PC-9 (cell line): ENCODE measurements around the gene BZW2. TPM values are rescaled to one million over a fixed set of nuclear protein-coding genes. Genes with fewer than 3 reads are reported as not detected.

Experiments
- BruUV-seq: library from RNA; stranded (reverse); fragments of 400-500 nt; replicated peaks from 2 replicates; lab custom pipeline; 2021; lab: Mats Ljungman, UMichigan
- CTCF ChIA-PET: fragments of 300-600 bp; sonication (Branson Sonifier 250); formaldehyde crosslinking; loops from one replicate; lab custom pipeline; 2022; ENCODE audit warnings: antibody characterized with exemption; lab: Charles Lee
- POLR2A ChIA-PET: fragments of 300-600 bp; sonication (Branson Sonifier 250); formaldehyde crosslinking; loops from one replicate; lab custom pipeline; 2022; ENCODE audit warnings: antibody characterized with exemption; ENCODE audit not compliant: unreplicated experiment; lab: Charles Lee
- DNase-seq, 2 experiments: peaks; one replicate each; pipeline versions ENCODE4 v3.0.0 to v3.0.0-alpha.2; 2015 to 2022; ENCODE audit warnings: mixed read lengths in 1 of 2
- H2AFZ ChIP-seq: fragments of 200-600 bp; sonication (generic); 2 replicates; pipeline ENCODE4 v1.8.1; 2017; ENCODE audit warnings: antibody characterized with exemption
- H3F3A ChIP-seq: fragments of 200-600 bp; sonication (generic); 2 replicates; pipeline ENCODE4 v1.8.1; 2017; ENCODE audit warnings: antibody characterized with exemption, mild to moderate bottlenecking, low read depth; ENCODE audit not compliant: insufficient read depth
- H3K27ac ChIP-seq: fragments of 200-600 bp; sonication (generic); 2 replicates; pipeline ENCODE4 v1.6.1; 2016; ENCODE audit warnings: mixed run types
- H3K27me3 ChIP-seq: fragments of 200-600 bp; sonication (generic); 2 replicates; pipeline ENCODE4 v1.6.1; 2016; ENCODE audit warnings: low read depth, mixed run types; ENCODE audit not compliant: insufficient read depth
- H3K36me3 ChIP-seq: fragments of 200-600 bp; sonication (generic); 2 replicates; pipeline ENCODE4 v1.6.1; 2016; ENCODE audit warnings: low read depth, mixed run types
- H3K4me1 ChIP-seq: fragments of 200-600 bp; sonication (generic); replicated peaks from 2 replicates; pipeline ENCODE4 v1.6.1; 2016; ENCODE audit warnings: mixed run types; ENCODE audit not compliant: insufficient read depth
- H3K4me2 ChIP-seq: fragments of 200-600 bp; sonication (generic); 2 replicates; pipeline ENCODE4 v1.6.1; 2017; ENCODE audit warnings: mixed run types
- H3K4me3 ChIP-seq: fragments of 200-600 bp; sonication (generic); 2 replicates; pipeline ENCODE4 v1.6.1; 2016; ENCODE audit warnings: mixed run types
- H3K79me2 ChIP-seq: fragments of 200-600 bp; sonication (generic); 2 replicates; pipeline ENCODE4 v1.6.1; 2017; ENCODE audit warnings: low read depth, mixed run types
- H3K9me2 ChIP-seq: fragments of 200-600 bp; sonication (generic); 2 replicates; pipeline ENCODE4 v1.8.1; 2017; ENCODE audit warnings: mild to moderate bottlenecking; ENCODE audit not compliant: insufficient read depth
- H3K9me3 ChIP-seq: fragments of 200-600 bp; sonication (generic); 2 replicates; pipeline ENCODE4 v1.8.1; 2016; ENCODE audit warnings: low read depth; ENCODE audit not compliant: insufficient read depth
- H4K20me1 ChIP-seq: fragments of 200-600 bp; sonication (generic); 2 replicates; pipeline ENCODE4 v1.8.1; 2017; ENCODE audit not compliant: insufficient read depth
- EZH2 ChIP-seq: fragments of 200-600 bp; sonication (generic); IDR thresholded peaks from 2 replicates; pipeline ENCODE4 v1.8.0; 2017; ENCODE audit warnings: antibody characterized with exemption, low read depth
- intact Hi-C: fragments of 100-400 bp; cut with micrococcal nuclease; formaldehyde crosslinking; loops from one replicate; pipeline ENCODE4 v1.10.0; 2022; ENCODE audit not compliant: unreplicated experiment
- total RNA-seq: library from RNA; stranded (reverse); gene quantifications from 2 replicates; pipeline ENCODE4 v1.2.3, GENCODE V29; 2021
- TF ChIP-seq, protein P1 (sequence below): fragments of 200-600 bp; sonication (generic); conservative IDR thresholded peaks from 2 replicates; pipeline ENCODE4 v1.6.1; 2017; ENCODE audit warnings: mixed run types, antibody characterized with exemption, mild to moderate bottlenecking, moderate library complexity

Gene BZW2
- total RNA-seq, 1 experiment from 2014 or later: 93.7 TPM

DNA sequence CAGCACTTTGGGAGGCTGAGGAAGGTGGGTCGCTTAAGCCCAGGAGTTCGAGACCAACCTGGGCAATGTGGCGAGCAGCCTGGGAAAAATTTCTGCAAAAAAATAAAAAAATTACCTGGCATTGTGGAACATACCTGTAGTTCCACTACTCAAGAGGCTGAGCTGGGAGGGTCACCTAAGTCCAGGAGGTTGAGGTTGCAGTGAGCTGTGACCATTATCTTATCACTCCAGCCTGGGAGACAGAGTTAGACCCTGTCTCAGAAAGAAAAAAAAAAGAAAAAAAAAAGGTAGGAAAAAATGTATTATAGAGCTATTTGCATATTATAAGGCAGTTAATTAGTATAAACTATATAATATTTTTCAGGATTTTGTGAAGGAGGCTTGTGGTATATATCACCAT, 96.6 kb downstream of the BZW2 start:
- Histone ChIP-seq H3K9me2 (no peaks in the 10 kb centered on the region), H3K4me2 (no peak overlapping the region), H3K79me2 (no peaks in the 10 kb centered on the region), H3K27me3 (no peaks in the 10 kb centered on the region), H3K27ac (no peak overlapping the region), H2AFZ (no peak overlapping the region), H3K4me1 (peaks cover 11% of the 10 kb centered on the region), H3K36me3 (no peaks in the 10 kb centered on the region), H4K20me1 (no peaks in the 10 kb centered on the region), H3F3A (no peaks in the 10 kb centered on the region), H3K4me3 (no peak overlapping the region), H3K9me3 (no peaks in the 10 kb centered on the region)
- ChIA-PET POLR2A (interaction anchor here (0.6 kb wide), 1 partner anchor 1769 kb away, joined by 5 read pairs; no protein-coding TSS in a partner anchor), CTCF (no interaction called here)
- no TSS peak for BruUV-seq
- no peak for DNase-seq
- intact Hi-C loops: no loop called here
- TF ChIP-seq, protein P1, sequence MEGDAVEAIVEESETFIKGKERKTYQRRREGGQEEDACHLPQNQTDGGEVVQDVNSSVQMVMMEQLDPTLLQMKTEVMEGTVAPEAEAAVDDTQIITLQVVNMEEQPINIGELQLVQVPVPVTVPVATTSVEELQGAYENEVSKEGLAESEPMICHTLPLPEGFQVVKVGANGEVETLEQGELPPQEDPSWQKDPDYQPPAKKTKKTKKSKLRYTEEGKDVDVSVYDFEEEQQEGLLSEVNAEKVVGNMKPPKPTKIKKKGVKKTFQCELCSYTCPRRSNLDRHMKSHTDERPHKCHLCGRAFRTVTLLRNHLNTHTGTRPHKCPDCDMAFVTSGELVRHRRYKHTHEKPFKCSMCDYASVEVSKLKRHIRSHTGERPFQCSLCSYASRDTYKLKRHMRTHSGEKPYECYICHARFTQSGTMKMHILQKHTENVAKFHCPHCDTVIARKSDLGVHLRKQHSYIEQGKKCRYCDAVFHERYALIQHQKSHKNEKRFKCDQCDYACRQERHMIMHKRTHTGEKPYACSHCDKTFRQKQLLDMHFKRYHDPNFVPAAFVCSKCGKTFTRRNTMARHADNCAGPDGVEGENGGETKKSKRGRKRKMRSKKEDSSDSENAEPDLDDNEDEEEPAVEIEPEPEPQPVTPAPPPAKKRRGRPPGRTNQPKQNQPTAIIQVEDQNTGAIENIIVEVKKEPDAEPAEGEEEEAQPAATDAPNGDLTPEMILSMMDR: no peak
- no peak for TF ChIP-seq EZH2

DNA sequence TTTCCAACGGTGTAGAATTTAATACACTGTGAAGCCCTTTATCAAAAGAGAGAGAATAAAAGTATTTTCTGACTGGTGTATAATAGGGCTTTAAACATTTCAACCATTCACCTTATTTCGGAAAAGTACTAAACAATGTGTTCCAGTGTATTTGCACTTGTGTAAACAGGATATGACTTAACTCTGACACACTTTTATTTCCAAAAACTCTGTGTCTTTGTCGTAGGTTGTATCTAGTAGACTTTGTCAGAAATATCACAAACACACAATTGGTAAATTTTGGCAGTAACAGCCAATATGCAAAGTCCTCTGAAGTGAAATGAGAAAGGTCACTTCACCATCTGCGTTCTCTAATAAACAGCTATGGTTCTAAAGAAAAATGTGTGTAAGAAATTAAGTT, 97.3 kb downstream of the BZW2 start:
- H3K27ac ChIP-seq: no peak overlapping the region
- peak overlapping the region; percentile 31; the same call in 1 of the 2 replicates for H2AFZ ChIP-seq

DNA sequence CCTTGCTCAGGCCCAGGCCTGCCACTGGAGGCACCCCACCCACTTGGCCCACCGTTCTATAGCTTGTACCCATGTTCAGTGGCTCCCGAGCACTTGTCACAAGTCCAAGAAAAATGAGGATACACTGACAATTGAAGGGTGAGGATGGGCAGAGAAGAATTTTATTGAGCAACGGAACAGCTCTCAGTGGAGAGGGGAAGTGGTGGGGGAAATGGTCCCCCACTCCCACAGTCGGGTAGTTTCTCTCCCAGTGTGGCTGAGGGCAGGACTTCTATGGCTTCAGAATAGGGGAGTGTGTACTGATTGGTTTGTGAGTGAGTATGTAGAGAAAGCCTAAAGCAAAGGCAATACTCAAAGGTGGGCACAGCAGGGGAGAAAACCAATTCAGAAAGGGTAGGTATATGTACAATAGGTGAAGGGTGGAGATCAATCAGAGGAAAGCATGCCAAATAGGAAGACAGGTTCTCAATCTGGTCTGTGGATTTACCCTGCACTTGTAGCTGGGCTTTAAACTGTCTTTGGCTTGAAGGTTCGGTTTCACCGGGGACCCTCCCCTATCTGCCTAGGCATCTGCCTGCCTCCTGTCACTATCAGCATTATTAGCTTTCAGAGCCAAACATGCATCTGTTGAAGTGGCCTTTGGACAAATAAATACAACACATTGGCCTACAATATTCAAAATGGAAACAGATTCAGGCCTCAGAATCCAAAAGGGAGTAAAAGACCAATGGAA, 98.7 kb downstream of the BZW2 start:
- Histone ChIP-seq H3K27me3 (no peaks in the 10 kb centered on the region), H3K9me2 (no peaks in the 10 kb centered on the region), H3K79me2 (no peaks in the 10 kb centered on the region), H3F3A (no peaks in the 10 kb centered on the region), H3K4me2 (no peak overlapping the region), H4K20me1 (no peaks in the 10 kb centered on the region), H2AFZ (no peak overlapping the region), H3K36me3 (no peaks in the 10 kb centered on the region), H3K27ac (no peak overlapping the region), H3K9me3 (no peaks in the 10 kb centered on the region), H3K4me3 (no peak overlapping the region), H3K4me1 (peaks cover 11% of the 10 kb centered on the region)
- no peak for DNase-seq
- BruUV-seq: no TSS peak
- intact Hi-C loops: no loop called here
- ChIA-PET POLR2A (no interaction called here), CTCF (no interaction called here)
- no peak for TF ChIP-seq EZH2
- TF ChIP-seq, protein P1: no peak

More for the DNA sequence above, 97.3 kb downstream of the BZW2 start:
- no peak for TF ChIP-seq EZH2
- TF ChIP-seq, protein P1: no peak
- Histone ChIP-seq H3K36me3 (no peaks in the 10 kb centered on the region), H3K4me1 (peaks cover 11% of the 10 kb centered on the region), H3K9me3 (no peaks in the 10 kb centered on the region), H3K79me2 (no peaks in the 10 kb centered on the region), H3K4me2 (peak overlapping the region; percentile 5), H3K4me3 (no peak overlapping the region), H4K20me1 (no peaks in the 10 kb centered on the region), H3K27me3 (no peaks in the 10 kb centered on the region), H3F3A (no peaks in the 10 kb centered on the region), H3K9me2 (no peaks in the 10 kb centered on the region)
- no TSS peak for BruUV-seq
- CTCF ChIA-PET: no interaction called here
- intact Hi-C loops: no loop called here
- POLR2A ChIA-PET: no interaction called here
- no peak for DNase-seq
